ENCODE measurements around the gene SPP1.
"Not testable (repeated sequence)": the region's sequence is repeated elsewhere in the genome, so short reads cannot be mapped to it uniquely, and the experiment has no call there.

SPP1 gene

DNA sequence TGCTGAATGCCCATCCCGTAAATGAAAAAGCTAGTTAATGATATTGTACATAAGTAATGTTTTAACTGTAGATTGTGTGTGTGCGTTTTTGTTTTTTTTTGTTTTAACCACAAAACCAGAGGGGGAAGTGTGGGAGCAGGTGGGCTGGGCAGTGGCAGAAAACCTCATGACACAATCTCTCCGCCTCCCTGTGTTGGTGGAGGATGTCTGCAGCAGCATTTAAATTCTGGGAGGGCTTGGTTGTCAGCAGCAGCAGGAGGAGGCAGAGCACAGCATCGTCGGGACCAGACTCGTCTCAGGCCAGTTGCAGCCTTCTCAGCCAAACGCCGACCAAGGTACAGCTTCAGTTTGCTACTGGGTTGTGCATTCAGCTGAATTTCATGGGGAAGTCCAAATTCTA lies at the start of gene SPP1:
TSS of gene SPP1 (plus strand) at position 249 of the 400 bp plus-strand sequence. CDS start 1,182 bp downstream, outside the sequence.
- no peak for DNase-seq

DNA sequence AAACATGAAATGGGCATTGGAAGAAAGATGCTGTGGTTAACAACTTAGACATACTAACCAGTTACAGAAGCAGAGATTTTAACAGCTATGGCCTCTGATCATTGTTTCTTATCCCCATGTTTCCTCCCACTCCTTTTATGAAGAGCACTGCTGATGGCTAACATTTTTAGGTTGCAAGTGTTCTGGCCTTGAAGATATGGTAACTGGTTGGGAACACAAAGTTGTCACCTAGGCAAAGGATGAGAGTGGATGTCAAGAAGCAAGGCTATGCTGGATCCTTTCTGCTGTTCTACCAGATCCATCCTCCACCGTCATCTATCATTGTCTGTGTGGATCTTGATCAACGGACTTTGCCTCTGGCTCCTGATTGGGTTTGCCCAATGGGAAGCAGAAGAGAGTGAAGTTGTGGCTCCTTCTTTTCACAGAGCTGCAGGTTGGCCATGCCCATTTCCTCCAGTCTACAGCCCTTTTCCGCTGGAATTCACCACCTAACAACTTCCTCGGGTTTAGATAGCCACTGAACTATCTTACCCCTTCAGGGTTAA lies 48.9 kb upstream of the SPP1 start:
- DNase-seq: no peak

DNA sequence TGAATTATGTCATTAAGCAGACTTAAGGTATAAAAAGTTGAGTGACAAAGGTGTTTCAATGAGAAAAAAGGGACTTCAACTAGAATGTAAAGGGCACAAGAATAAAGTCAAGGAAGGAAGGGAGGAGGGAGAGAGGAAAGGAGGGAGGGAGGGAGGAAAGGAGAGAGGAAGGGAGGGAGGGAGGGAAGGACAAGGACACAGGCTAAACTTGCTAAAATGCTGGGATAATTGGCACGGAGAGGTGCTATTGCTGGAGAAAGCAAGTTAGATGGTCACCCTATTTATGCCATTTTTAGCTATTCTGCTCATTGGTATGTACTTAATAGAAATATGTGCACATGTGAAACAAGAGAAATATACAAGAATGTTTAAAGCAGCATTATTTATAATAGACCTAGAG lies 44.9 kb upstream of the SPP1 start:
- DNase-seq: no peak

DNA sequence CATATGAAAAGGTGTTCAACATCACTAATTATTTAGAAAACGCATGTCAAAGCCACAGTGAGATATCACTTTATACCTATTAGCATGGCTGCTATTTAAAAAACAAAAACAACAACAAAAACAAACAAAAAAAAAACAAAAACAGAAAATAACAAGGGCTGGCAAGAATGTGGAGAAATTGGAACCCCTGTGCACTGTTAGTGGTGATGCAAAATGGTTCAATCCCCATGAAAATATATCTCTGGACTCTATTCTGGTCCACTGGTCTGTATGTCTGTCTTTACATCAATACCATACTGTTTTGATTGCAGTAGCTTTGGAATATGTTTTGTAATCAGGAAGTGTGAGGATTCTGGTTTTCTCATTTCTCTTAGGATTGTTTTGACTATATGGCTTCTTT lies 43.6 kb upstream of the SPP1 start:
- DNase-seq: no peak

GRCh38 chr4:87932718-87933141 lies 42.8 kb upstream of the SPP1 start:
- DNase-seq: no peak

DNA sequence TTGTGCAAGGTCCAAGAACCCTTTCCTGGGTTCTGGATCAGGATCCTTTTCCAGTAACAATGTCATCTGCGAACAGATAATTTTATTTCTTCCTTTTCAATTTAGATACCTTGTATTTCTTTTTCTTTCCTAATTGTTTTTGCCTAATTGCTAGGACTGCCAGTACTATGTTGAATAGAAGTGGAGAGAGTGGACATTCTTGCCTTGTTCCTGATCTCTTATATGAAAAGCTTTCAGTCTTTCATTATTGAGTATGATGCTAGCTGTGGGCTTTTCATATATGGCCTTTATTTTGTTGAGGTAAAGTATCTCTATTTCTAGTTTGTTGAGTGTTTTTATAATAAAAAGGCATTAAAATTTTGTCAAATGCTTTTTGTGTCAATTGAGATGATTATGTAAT lies 42.2 kb upstream of the SPP1 start:
- DNase-seq: no peak

DNA sequence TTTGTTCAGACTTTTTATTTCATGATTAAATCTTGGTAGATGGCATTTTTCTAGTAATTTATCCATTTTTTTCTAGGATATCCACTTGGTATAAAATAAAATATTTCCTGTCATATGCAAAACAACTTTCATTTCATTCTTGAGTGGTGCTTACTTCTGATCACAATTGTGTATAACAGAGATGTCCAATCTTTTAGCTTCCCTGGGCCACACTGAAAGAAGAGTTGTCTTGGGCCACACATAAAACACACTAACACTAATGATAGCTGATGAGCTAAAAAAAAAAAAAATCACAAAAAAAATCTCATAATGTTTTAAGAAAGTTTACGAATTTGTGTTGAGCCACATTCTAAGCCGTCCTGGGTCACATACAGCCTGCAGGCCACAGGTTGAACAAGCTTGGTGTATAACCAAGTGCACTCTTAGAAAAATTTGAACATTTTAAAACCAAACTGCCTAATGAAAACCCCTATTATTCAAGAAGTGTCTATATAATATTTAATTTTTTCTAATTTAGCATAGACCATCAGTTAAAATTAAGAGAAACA lies 41.3 kb upstream of the SPP1 start:
- no peak for DNase-seq

GRCh38 chr4:87934973-87935372 lies 40.5 kb upstream of the SPP1 start:
- no peak for DNase-seq

- DNase-seq: not testable (repeated sequence)
These were observed 39.6 kb upstream of the SPP1 start for GRCh38 chr4:87935954-87936353.

DNA sequence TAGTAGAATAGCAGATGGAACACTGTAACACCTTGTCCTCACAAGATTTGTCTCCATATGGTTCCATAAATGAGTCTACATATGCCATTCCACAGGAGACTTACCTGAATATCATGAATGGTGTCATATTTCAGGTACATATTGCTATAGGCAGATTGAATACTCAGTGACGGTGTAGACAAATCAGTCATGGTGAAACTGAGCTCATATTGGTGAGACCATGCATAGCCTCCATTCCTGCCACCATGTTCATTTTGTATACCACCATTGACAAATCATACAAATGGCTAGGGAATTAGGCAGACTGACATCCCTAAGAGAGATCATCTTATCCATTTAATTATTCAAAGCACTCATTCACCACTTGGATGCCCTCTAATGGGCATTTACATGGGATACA lies 38.0 kb upstream of the SPP1 start:
- DNase-seq: no peak

DNA sequence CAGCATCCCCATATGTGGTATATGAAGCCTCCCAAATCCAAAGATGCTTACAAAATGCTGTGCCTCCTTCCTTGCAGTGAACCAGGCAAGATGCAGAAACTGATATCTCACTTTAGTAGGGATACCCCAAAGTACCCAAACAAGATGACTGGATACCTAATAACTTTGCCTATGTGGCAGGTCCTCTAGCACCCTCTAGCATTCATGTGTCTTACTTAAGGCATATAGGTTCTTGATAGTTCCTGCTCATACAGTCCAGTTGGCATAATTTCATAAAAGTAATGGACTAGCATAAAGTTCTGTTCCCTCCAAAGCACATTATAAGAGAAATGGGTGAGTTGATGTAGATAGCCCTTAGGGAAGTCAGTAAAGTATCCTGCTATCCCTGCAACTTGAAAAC lies 36.8 kb upstream of the SPP1 start:
- DNase-seq: no peak

- DNase-seq: no peak
These were observed 35.4 kb upstream of the SPP1 start for GRCh38 chr4:87939978-87940690.

GRCh38 chr4:87940809-87941208 lies 34.7 kb upstream of the SPP1 start:
- not testable (repeated sequence) for DNase-seq

GRCh38 chr4:87941537-87942392 lies 33.7 kb upstream of the SPP1 start:
- DNase-seq: no peak

DNA sequence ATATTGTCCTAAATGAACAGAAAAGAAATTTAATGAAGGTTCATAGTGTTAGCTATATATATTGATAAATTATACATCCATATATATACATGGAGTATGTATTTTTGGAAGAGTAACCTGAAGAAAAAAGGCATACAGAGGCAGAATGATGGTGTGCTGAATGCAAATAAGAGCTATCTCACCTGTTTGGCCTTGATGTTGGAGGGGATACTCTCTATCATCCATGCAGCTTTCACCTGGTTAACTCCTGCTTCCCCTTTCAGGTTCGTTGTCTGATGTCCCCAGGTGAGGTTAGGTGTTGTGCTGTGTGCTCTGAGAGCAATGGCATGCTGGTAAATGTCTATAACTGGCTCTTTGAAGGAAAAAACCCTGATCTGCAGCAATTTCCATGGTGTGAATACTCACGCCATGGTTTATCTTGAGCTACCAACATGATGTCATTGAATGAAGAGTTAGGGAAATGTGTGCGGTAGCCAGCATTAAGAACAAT lies 31.8 kb upstream of the SPP1 start:
- DNase-seq: no peak

GRCh38 chr4:87944967-87945366 lies 30.5 kb upstream of the SPP1 start:
- DNase-seq: no peak

DNA sequence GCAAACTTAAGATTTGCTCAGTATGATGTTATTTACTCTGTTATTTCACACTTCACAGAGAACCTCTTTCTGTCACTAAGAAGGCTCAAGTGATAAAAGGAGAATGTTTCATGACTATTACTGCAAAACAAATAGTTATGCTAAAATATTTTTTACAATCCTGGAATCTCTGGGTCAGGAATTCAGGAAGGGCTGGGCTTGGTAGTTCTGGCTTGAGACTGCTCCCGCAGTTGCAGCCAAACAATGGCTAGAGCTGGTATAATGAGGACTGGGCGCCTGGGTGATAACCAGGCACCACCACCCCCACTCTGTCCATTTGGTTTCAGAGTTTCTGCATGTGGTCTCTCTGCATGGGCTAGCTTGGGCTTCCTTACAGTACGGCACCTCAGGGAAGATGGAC lies 28.7 kb upstream of the SPP1 start:
- DNase-seq: no peak

- DNase-seq: no peak
These were observed 27.9 kb upstream of the SPP1 start for GRCh38 chr4:87947381-87948160.

DNA sequence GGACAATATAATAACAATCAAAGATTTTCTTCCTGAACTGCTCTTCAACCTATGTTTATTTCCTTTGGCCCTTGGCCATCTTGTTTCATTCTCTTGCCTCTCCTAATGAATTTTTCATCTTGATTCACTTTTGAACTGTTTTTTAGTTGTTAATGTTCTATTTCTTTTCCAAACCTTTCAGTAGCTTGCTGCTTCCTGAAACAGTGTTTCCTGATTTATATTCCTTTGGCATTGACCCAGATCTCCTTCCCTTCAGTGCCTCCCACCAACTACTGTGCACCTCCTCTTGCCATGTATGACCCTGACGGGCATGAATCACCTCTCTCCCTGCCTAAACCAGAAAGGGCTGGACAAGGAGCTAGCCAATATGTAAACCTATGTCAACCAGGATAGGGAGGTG lies 25.6 kb upstream of the SPP1 start:
- no peak for DNase-seq

DNA sequence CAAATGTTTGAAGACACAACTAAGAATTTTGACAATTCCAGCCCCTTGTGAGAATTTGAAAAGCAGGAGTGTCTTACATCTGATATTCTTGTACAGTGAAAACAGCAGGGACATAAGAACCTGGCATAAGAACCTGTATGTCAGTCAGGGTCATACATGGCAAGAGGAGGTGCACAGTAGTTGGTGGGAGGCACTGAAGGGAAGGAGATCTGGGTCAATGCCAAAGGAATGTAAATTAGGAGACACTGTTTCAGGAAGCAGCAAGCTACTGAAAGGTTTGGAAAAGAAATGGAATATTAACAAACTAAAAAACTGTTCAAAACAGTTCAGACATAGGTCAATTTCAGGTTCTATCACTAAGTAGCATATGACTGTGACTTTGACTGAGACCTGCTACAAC lies 25.0 kb upstream of the SPP1 start:
- no peak for DNase-seq

- no peak for DNase-seq
These were observed 24.5 kb upstream of the SPP1 start for GRCh38 chr4:87950936-87951511.

DNA sequence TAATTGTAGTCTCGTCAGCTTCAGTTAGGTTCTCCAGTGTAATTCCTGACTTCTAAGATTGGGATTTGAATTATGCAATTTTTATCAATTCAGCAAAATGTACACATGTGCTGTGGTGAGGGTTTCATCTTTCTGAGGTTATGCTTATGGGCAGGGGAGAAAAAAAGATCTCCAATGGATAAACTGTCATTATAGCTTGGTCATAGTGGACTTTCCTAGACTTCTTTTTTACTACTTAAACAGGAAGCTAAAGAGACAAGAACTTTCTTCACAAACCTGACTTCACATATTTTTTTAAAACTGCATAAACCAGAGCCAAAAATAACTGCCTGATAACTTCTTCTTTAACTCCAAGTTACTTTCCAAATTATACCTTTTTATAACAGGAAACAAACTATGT lies 21.7 kb upstream of the SPP1 start:
- DNase-seq: no peak
